AML-193 (cell line): ENCODE measurements around the gene MBNL1.

Source experiments
- DNase-seq, 2 experiments: peaks; one replicate each; lab custom pipeline; 2025; lab: John Stamatoyannopoulos, UW

MBNL1 gene

GRCh38 chr3:152272771-152273242 is 4.1 kb downstream of the MBNL1 start:
- peak; percentile 43 to 68 for DNase-seq

GRCh38 chr3:152276681-152277080 is 8.0 kb downstream of the MBNL1 start:
- DNase-seq = no peak

DNA sequence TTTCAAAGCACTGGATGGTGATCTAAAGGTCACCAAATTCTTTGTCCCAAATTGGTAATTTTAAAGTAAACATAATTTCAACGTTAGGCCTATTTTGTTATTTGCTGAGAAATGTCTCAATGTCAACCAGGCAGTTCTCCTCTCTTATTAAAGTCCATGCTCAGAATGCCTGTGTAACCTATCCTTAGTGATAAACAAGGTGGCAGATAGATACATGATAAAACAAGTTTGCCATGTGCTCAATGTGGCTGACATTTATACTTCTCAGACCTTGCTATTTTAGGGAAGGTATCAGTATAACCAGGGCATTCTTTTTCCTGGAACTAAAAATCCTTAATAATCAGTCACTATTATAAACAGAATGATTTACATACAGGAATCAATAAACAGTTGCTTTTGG is 8.5 kb downstream of the MBNL1 start:
- DNase-seq = no peak

GRCh38 chr3:152278756-152279427 is 10.2 kb downstream of the MBNL1 start:
- no peak for DNase-seq

- DNase-seq = no peak
These were observed 10.8 kb downstream of the MBNL1 start for GRCh38 chr3:152279479-152279878.

- DNase-seq = no peak
These were observed 11.8 kb downstream of the MBNL1 start for GRCh38 chr3:152280539-152280938.

DNA sequence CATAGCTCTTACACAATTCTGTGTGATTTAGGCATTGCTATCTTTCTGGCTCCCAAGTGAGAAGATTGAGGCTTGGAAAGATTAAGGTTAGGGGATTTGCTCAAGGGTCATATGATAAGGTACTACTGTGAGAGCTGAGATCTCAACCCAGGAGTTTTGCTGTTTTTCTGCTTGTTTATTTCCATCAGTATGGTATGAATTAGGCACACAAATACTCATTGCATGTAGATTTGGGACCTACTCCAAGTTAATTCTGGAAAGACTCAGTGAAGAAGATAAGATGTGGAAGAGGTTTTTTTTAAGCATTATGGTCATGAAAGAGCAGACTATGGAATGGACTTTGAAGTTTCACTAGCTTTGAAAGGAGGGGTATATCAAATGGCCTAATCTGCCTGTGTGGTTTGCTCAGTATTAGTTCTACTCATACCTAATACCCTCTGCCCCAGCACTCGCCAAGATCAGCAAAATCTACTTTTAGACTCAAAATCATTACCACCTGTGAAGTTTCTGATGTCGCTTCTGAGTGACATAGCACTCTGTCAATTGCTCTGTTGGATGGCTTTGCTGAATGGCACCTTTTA is 12.5 kb downstream of the MBNL1 start:
- DNase-seq = no peak

DNA sequence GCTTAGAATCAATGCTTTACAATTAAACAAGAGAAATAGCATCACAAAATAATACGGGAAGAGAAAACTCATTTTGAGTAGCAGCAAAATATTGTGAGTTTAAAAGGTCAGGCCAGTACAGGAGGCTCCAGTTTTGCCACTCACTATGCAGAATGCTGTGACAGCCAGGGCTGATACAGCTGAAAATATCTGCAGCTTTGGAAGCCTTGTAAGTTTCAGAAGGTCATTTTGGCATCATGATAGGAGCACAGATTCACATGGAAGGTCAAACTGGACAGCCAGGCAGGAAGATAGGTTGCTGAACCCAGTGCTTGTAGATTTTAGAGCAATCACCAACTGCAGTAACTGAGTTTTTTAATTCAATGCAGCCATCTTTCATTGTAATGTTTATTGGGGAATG is 14.1 kb downstream of the MBNL1 start:
- no peak for DNase-seq

GRCh38 chr3:152283492-152284381 is 15.0 kb downstream of the MBNL1 start:
- DNase-seq = no peak

- DNase-seq = no peak
These were observed 16.2 kb downstream of the MBNL1 start for GRCh38 chr3:152284906-152285305.

- DNase-seq = no peak
These were observed 16.8 kb downstream of the MBNL1 start for GRCh38 chr3:152285509-152285908.

GRCh38 chr3:152287898-152288576 is 19.3 kb downstream of the MBNL1 start:
- no peak for DNase-seq

DNA sequence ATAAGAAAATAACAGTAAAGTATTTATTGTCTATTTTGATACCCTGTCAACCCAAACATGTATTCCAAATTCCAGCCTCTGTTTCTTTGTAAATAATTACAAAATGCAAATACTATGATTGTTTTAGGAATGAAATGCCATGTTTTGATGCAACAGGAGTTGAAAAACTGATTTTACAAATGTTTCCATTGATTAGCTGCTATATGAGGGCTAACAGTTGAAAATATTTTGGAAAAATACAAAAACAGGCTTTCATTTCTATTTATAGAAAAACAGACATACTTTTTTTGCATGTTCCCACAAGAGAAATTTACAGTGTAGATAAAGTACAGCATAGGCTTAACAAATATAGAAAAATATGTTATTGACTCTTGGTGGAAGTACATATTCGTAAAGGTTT is 20.0 kb downstream of the MBNL1 start:
- no peak for DNase-seq

- no peak for DNase-seq
These were observed 21.0 kb downstream of the MBNL1 start for GRCh38 chr3:152289708-152290107.

GRCh38 chr3:152290374-152290773 is 21.6 kb downstream of the MBNL1 start:
- no peak for DNase-seq

DNA sequence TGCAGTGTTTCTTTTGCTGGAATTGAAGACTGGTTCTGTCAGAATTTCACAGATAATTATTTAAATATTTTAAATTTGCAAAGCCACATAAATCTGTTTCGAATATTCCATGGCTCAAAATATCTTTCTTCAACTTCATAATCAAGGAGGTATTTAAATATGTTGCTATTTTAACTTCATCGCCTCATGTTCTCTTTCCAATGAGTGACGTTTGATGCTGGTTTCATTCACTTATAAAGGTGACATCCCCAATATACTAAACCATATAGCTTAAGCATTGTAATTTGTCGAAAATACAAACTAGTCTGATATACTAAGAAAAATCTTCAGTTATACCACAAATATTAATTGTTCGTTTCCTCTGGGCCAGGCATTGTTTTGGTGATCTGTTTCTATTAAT is 22.5 kb downstream of the MBNL1 start:
- no peak for DNase-seq

- no peak for DNase-seq
These were observed 22.9 kb downstream of the MBNL1 start for GRCh38 chr3:152291649-152292066.

GRCh38 chr3:152292366-152292765 is 23.6 kb downstream of the MBNL1 start:
- no peak for DNase-seq

DNA sequence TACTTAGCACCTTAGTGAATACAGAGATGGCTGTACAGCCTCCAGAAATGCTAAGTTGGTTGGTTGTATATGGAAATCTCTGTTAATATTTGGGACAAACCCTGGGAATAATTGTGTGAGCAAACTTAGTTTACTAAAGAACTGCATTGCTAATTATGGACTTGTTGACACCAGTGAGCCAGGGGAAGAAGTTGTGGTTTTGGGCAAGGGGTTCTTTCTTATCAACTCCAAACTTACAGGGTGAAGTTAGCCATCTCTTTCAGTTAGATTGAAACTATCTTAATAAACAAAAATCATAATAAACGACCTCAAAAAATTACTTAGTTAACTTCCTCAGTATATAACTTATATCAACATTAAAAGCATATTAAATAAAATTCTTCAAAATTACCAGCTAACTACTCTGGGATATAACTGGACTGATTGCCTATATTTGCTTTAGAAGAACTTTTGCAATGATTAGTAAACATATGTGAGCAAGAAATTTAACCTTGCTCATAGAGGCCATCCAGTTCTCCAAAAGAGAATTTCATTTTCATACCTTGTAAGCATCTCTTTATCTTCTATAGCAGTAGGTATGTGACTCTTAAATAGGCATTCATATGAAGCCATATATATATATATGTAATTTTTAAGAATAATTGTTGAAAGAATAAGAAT is 24.7 kb downstream of the MBNL1 start:
- DNase-seq = no peak

DNA sequence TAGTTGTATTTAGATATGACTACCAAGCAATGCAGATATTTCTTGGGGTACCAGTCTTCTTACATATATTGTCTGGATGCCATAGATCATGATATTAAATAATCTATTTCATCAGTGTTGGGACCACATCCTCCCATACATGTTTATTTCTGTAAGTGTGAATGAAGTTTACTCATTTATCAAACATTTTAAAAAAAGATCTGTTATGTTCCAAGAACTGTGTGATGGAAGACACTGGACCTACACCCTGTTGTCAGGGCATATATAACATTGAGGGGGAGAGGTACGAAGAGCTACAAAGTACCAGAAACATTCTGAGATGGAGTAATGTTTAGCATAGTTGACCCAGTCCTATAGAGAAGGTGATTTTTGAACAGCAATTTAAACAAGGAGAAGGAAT is 26.6 kb downstream of the MBNL1 start:
- DNase-seq = no peak

DNA sequence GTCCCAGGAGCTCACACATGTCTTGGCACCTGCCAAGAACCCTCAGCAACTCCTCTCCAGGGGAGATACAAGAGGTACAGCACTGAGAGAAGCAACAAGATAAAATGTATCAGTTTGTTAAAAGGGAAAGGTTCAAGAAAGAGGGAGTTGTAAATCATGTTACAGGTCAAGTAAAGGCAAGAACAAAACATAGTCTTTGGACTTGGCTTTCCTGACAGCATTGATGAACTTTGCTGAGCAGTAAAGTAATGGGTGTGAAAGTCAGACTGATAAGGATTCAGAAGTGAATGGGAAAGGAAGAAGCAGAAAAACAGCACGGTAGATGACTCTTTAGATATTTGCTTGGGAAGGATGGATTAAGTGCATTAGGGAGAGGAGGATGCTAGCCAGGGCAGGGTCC is 27.1 kb downstream of the MBNL1 start:
- DNase-seq = no peak

DNA sequence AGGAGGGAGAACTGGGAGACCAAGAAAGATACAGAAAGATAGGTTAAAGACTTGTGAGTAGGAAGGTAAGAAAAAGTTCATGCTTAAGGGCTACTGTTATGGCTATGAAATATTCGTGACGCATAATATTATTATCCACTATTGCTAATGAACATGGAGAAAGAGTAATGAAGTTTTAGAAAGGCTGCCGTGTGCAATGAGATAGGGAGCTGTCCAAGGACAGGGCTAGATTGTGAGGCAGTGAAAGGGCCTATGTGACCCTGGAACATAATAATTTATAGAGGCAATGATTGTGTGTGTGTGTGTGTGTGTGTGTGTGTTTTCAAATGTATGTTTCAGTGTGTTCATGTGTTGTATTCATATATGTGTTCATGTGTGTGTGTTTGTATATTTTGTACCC is 27.7 kb downstream of the MBNL1 start:
- no peak for DNase-seq
